Adrenal gland (tissue), 5 donors: Measurements from ENCODE around the gene MYH11.

Experiments
- POLR2A ChIP-seq, 2 donors: fragments of 450-650 bp; IDR thresholded peaks; one replicate each; pipeline ENCODE4 v1.6.1; 2017; ENCODE audit warnings: antibody characterized with exemption in 2 of 2, mild to moderate bottlenecking in 2 of 2, moderate library complexity in 1 of 2
- TF ChIP-seq, protein P1 (sequence below), 6 experiments: fragments of 450-650 bp in 4 of 6; fragments of 200-600 bp in 2 of 6; sonication (generic) in 1 of 6; IDR thresholded peaks; 1 replicate in 5 of 6; 2 replicates in 1 of 6; pipeline versions ENCODE4 v1.5.1 to v1.8.0; 2016 to 2021; ENCODE audit warnings: antibody characterized with exemption in 6 of 6, mild to moderate bottlenecking in 2 of 6, moderate library complexity in 1 of 6
- donor health status: DM: no; HTN: no; CAD: no.

DNA sequence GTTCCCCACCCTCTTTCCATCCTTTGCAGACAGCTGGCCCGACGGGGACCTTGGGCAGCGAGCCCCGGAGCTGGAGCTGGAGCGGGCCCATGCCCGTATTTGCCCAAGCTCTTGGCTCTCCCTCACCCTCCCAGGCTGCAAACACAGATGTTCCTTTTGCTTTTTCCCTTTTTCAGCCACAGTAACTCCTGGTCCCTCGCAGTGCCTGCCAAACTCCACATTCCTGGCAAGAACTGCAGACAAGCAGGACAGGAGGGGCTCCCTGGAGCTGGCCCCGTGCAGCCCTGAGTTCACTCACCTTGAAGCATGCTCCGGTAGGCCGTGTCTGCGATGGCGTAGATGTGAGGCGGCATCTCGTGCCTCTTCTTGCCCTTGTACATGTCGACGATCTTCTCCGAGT, 33.9 kb downstream of the MYH11 start:
- TF ChIP-seq, protein P1, sequence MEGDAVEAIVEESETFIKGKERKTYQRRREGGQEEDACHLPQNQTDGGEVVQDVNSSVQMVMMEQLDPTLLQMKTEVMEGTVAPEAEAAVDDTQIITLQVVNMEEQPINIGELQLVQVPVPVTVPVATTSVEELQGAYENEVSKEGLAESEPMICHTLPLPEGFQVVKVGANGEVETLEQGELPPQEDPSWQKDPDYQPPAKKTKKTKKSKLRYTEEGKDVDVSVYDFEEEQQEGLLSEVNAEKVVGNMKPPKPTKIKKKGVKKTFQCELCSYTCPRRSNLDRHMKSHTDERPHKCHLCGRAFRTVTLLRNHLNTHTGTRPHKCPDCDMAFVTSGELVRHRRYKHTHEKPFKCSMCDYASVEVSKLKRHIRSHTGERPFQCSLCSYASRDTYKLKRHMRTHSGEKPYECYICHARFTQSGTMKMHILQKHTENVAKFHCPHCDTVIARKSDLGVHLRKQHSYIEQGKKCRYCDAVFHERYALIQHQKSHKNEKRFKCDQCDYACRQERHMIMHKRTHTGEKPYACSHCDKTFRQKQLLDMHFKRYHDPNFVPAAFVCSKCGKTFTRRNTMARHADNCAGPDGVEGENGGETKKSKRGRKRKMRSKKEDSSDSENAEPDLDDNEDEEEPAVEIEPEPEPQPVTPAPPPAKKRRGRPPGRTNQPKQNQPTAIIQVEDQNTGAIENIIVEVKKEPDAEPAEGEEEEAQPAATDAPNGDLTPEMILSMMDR (IDR thresholded peaks at IDR 0.05), result no peak
- no peak for TF ChIP-seq POLR2A (IDR thresholded peaks at IDR 0.05)
